ENCODE data around the gene WNK4.

DNA sequence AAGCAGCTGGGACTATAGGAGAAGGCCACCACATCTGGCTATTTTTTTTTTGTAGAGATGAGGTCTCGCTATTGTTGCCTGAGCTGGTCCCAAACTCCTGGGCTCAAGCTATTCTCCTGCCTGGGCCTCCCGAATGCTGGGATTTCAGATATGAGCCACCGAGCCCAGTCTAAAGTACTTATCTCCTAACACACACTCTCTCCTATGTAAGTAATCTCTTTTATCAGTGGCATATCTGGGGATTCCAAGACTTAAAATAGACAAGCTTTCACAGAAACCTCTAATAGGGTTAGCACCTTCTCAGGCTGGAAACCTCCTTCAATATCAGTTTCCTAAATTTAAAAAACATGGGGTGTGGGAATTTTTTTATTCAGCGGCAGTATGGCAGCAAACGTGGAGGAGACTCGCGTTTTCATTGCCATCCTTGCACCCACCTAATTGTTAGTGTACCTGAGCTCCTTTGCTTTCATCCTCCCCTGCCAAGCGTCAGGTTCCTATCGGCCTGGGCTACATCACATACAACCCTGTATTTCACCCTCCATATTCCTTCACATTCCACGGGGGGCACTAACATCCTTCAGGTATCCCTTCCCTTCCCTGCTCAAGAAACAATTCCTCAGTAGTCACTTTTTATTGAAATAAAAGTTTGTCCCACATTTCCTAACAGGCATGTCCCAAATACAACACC lies 36.7 kb upstream of the WNK4 start:
- TF ChIP-seq ZNF8 (CRISPR knock-in tag; IDR thresholded peaks at IDR 0.05) (no peak), ZC3H10 (CRISPR knock-in tag; IDR thresholded peaks at IDR 0.05) (no peak)
- TF ChIP-seq, protein P1, sequence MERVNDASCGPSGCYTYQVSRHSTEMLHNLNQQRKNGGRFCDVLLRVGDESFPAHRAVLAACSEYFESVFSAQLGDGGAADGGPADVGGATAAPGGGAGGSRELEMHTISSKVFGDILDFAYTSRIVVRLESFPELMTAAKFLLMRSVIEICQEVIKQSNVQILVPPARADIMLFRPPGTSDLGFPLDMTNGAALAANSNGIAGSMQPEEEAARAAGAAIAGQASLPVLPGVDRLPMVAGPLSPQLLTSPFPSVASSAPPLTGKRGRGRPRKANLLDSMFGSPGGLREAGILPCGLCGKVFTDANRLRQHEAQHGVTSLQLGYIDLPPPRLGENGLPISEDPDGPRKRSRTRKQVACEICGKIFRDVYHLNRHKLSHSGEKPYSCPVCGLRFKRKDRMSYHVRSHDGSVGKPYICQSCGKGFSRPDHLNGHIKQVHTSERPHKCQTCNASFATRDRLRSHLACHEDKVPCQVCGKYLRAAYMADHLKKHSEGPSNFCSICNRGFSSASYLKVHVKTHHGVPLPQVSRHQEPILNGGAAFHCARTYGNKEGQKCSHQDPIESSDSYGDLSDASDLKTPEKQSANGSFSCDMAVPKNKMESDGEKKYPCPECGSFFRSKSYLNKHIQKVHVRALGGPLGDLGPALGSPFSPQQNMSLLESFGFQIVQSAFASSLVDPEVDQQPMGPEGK (CRISPR knock-in tag; IDR thresholded peaks at IDR 0.05; ENCODE audit: borderline replicate concordance) = no peak
